ENCODE data around the gene NHLH1.

The NHLH1 gene

DNA sequence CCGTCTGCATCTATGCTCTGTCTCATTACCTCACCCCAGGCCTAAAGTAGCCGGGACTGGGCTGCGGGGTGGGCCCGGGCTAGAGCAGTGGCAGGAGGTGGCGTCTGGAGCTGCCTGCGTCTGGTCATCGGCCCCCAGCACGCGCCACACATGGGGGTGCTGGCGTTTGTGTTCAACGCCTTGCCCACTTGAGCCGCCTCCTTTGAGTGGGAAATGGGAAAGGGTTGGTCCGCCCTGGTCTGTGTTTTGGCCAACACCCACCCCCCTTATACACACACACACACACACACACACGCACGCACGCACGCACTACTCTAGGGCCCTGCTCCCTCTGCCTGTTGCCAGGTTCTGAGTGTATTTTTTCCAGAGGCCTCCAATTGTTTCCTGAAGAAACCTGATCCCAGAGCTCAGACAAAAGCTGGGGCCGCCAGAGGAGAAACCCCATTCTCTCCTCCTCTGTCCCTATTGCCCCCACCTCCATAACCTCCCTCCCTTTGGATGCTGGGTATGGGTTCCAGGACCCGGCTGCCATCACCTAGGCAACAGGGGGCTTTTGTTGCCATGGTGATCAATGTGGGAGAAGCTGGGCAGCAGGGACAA is 43.6 kb downstream of the NHLH1 start:
- no peak for DNase-seq (ENCODE audit: low read depth in 2 of 3, low spot score in 1 of 3)

DNA sequence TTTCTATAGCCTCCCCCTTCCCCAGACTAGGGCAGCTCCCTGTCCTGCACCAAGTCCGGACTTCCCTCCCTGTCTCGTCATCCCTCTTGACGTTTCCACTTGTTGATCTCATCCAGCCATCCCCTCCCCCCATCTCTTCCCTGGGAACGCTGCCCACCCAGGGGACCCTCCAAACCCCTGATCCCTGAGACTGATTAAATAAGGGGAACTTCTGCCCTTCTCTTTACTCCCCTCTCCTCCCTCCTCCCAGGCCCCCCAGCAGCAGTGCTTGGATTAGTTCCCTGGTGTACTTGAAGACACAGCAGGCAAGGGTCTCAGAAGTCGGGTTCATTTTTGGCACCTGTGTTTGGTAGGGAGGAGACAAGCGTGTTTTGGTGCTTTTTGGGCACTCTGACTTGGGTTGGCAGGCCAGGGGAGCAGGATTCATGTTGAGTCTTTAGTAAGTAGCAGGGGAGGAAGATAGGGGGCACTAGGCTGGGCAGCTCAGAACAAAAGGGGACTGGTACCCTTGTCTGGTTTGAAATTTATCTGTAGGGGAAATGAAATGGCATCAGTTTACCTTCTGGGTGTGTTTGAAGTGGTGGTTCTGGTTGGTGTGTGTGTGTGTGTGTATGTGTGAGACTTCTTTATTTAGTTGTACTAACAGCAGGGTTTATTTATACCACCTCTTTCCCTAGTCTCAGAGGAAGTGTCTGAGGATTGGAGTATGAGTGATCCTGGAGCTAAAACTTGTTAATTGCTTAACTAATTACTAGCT is 44.6 kb downstream of the NHLH1 start:
- DNase-seq (ENCODE audit: low read depth in 2 of 3, low spot score in 1 of 3), result no peak

DNA sequence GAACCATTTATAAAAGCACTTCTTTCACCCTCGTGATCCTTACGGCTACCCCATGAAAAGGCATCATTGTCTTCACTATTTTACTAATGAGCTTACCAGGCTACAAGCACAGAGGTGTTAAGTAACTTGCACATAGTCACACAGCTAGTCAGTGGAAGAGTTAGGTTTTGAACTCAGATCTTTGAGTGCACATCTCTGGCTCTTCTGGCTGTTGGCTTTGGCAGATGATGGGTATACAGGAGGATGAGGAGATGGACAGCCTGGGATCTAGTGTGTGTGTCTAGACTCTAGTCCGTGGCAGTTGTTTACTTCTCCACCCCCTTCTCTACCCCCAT is 45.1 kb downstream of the NHLH1 start:
- no peak for DNase-seq (ENCODE audit: low read depth in 2 of 3, low spot score in 1 of 3)

DNA sequence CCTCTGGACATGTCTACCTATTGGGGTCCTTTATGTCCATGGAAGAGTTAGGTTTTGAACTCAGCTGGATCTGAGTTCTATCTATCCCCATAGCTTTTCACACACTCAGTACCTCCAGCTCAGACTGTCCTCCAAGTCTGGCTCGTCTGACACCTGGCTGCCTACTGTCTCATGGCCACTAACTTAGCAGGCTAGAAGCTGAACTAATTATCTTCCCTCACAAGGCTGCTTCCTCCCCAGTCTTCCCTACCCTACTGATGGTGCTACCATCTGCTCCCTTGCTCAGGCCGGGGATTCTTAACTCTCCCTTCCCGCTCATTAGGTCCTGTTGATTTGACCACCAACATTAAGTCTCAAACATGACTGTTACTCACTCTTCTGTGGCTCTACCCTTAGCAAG is 46.8 kb downstream of the NHLH1 start:
- no peak for DNase-seq (ENCODE audit: low read depth in 2 of 3, low spot score in 1 of 3)

DNA sequence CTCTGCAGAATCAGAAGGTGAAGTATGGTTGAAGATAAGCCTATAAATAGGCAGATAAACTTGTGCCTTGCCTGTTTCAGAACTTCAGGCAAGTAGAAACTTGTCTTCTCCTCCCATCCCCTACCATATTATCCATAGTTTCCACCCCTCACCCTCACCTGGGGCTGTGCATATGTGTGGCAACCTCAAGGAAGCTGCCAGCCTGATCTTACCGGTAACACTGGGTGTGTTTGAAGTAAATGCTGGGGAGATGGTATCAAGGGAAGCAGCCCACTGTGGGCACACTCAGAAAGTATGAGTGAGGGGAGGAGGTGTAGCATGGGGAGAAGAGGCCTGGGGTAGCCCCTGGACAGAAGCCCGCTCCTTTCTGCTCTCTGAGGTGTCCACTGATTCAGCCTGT is 48.0 kb downstream of the NHLH1 start:
- no peak for DNase-seq (ENCODE audit: low read depth in 2 of 3, low spot score in 1 of 3)

DNA sequence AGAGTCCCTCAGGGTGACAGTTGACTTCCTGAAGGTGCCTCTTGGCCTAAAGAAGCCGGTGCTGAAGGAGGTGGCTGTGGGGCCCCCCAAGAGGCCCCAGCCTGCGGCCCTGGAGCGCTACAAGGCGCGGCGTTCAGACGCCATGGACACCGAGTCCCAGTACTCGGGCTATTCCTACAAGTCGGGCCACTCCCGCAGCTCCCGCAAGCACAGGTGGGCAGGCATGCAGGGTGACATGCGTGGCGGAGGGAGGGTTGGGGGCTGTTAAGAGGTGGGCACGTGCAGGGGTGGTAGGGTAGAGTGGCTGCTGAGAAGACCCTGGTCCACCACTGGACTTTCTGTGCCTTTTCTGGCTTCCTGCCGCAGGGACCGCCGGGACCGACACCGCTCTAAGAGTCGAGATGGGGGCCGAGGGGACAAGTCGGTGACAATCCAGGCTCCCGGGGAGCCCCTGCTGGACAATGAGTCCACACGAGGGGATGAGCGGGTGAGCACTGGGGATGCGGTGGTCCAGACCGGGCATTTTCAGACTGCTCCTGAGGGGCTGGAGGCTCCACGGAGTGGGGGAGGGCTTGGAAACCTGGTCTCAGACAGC is 48.9 kb downstream of the NHLH1 start:
- DNase-seq (ENCODE audit: low read depth in 2 of 3, low spot score in 1 of 3), result no peak

DNA sequence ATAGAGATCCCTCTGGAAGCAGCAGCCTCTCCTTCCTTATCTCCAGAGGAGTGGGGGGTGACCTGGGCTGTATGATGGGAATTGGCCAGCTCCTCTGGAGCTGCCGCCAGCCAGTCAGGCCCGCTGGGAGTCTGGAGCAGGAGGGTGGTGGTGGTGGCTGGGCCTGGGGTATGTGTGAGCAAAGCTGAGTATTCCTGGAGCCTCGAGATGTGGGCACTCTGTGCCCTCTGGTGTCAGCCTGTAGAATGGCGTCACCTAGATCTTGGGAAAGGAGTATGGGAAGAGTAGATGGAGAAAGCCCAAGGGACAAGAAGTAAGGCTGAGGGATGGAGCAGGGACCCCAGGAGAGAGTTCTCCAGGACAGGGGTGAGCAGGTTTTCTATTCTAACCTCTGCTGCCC is 49.5 kb downstream of the NHLH1 start:
- no peak for DNase-seq (ENCODE audit: low read depth in 2 of 3, low spot score in 1 of 3)

DNA sequence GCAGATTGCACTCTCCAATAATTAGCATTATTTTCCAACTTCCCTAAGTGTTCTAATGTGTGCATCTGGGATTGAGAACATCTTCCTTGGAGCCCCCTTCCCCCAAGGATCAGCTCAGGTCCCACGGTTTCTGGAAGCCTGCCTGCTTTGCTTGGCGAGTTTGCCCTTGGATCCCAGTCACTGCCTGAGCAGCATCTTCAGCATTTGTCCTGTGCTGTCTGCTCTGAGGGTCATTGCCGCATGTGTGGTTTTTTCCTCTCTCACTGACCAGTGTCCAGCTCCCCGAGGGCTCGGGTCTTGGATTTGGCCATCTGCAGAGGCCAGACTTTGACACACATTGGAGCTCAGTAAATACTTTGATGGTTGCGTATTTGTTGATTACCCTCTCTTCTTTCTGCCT is 51.6 kb downstream of the NHLH1 start:
- no peak for DNase-seq (ENCODE audit: low read depth in 2 of 3, low spot score in 1 of 3)

DNA sequence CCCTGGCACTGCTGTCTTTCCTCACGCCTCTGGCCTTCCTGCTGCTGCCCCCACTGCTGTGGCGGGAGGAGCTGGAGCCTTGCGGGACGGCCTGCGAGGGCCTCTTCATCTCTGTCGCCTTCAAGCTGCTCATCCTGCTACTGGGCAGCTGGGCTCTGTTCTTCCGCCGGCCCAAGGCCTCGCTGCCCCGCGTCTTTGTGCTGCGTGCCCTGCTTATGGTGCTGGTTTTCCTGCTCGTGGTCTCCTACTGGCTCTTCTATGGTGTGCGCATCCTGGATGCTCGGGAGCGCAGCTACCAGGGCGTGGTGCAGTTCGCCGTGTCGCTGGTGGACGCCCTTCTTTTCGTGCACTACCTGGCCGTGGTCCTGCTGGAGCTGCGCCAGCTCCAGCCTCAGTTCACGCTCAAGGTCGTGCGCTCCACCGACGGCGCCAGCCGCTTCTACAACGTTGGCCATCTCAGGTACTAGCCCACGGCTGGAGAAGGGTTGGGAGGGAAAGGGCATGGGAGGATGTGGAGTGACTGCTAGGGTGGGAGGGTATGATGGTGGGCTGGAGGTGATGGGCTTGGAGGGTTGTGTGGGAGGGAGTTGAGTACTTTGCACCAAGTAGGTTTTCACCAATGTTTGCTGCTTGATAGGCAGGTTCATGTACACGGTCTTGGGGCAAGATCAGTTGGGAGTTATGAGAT is 52.4 kb downstream of the NHLH1 start:
- no peak for DNase-seq (ENCODE audit: low read depth in 2 of 3, low spot score in 1 of 3)

DNA sequence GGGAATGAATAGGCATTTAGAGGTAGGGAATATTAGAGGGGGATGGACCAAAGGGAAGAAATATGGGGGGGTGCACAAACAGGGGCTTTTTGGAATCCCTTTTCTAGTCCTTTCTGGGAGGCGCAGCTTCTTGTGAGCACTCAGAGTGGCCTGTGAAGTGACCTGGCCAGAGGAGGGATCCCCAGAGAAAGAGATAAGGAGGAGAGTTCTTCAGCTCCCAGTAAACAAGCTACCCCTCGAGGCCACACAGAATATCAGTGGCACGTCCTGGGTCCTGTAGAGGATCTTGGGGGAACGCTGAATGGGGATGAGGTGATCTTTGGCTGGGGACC is 52.9 kb downstream of the NHLH1 start:
- DNase-seq (ENCODE audit: low read depth in 2 of 3, low spot score in 1 of 3), result no peak

DNA sequence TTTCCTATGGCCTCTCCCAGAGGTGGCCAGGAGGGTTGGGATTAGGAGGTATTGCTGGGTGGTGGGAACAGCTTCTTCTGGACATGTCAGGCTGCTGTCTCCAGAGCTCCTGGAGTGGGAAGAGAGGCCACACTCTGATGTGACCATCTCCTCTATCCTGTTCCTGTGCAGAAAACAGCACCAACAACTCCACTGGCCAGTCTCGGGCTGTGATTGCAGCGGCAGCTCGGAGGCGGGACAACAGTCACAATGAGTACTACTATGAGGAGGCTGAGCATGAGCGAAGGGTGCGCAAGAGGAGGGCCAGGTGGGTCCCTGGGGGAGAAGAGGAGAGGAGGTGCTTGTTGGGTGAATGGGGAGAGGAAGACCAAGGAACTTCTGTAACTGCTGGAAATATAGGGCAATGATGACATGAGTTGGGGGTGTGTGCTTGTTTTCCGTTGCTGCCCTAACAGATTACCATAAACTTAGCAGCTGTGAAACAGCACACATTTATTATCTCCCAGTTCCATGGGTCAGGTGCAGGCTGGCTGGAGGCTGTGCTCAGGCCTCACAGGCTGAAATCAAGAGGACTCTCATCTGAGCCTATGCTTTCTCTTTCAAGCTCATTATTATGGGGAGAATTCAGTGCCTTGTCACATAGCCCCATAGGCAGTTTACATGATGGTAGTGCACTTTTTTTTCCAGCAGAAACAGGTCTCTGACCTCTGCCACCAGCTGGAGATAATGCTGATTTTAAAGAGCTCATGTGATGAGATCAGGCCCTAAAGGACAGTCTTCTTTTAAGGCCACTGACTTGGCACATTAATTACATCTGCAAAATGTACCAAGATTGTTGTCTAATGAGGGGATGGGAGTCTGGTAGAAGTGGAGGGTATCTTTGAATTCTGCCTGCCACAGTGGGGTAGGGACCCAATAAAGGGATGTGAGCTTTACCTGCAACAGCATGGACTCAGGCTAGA is 54.3 kb downstream of the NHLH1 start:
- no peak for DNase-seq (ENCODE audit: low read depth in 2 of 3, low spot score in 1 of 3)

DNA sequence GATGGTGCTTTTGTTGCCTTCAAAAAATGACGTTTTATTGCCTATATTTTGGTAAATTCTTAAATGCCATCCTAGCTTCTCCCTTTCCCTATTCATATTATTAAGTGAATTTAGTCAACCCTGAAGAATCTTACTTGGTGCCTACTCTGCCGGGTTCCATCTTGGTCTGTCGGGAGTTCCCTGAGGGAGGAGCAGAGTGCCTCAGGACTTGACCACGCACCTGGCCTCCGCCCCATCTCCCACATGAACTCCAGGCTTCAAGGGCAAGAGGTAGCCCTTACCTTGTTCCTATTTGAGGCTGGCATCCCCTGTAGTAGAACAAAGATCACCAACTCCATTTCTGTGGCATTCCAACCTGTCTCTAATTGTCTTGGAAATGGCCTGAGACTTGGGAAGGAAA is 55.0 kb downstream of the NHLH1 start:
- DNase-seq (ENCODE audit: low read depth in 2 of 3, low spot score in 1 of 3), result no peak

Measured in stimulated activated CD4-positive, alpha-beta T cell treated with anti-CD3 and anti-CD28 coated beads, Interleukin-12 subunit alpha, Interleukin-12 subunit beta, amount 100 ng/mL, for 48 hours (primary cell).